Activated naive CD4-positive, alpha-beta T cell treated with anti-CD3 and anti-CD28 coated beads, Interleukin-2, amount 10 ng/mL, durations not matched to agents 7 days and 5 days (primary cell): Measurements from ENCODE around the gene IL17REL.

Experiments used
- CTCF ChIA-PET: fragments of 350-600 bp; sonication (Branson Sonifier 250); formaldehyde crosslinking; loops from one replicate; lab custom pipeline; 2021; ENCODE audit warnings: antibody characterized with exemption; lab: Charles Lee
- DNase-seq: peaks from one replicate; pipeline ENCODE4 v3.0.0-alpha.2; 2020
- H3K27ac Mint-ChIP-seq: one replicate; pipeline ENCODE4 v1.8.0; 2021; ENCODE audit warnings: mild to moderate bottlenecking, moderate library complexity, mixed read lengths
- H3K27me3 Mint-ChIP-seq: one replicate; pipeline ENCODE4 v1.8.0; 2021; ENCODE audit warnings: mild to moderate bottlenecking, mixed read lengths
- H3K36me3 Mint-ChIP-seq: one replicate; pipeline ENCODE4 v1.8.0; 2021; ENCODE audit warnings: mixed read lengths
- H3K4me1 Mint-ChIP-seq: one replicate; pipeline ENCODE4 v1.8.0; 2021; ENCODE audit warnings: mixed read lengths
- H3K4me3 Mint-ChIP-seq: one replicate; pipeline ENCODE4 v1.8.0; 2021; ENCODE audit warnings: mild to moderate bottlenecking, moderate library complexity, mixed read lengths
- H3K9me3 Mint-ChIP-seq: one replicate; pipeline ENCODE4 v1.8.0; 2021; ENCODE audit warnings: mixed read lengths

The IL17REL gene

DNA sequence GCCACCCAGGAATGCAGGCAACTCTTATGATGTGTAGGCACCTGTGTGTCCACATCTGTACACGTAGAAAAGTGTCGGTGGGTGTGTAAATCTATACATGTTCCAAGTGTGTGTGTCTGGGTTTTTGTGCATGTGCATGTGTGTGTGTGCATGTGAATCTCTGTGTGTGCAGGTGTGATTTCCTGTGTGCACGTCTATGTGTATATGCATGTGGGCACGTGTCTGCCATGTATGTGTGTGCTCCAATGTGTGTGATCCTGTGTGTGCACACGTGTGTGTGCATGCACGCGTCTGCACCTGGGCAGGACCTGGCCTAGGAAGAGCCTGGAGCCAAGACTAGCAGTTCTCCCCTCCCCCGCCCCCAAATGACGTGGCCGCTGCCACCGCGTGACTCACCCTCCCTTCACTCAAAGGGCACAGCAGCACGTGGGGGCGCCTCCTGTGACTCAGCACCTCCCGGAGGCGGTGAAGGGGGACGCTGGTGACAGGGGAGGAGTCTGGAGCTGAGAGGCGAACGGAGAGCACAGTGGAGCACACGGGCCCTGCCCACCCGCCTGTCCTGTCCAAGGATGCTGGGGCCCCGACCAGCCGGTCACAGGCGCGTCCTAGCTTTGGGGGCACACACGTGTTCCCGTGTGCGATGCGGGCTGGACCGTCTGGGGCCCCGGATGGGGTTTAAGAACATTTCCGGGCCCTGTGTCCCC lies 41.9 kb downstream of the IL17REL start:
- peak; percentile 95 for DNase-seq
- H3K27ac Mint-ChIP-seq, result peak overlapping the region; percentile 91
- H3K9me3 Mint-ChIP-seq, result no peaks in the 10 kb centered on the region
- CTCF ChIA-PET, result interaction anchor here (1.0 to 1.3 kb wide), 2 partner anchors 8 to 40 kb away, joined by 3 read pairs; no protein-coding TSS in a partner anchor
- H3K4me1 Mint-ChIP-seq, result peaks cover 23% of the 10 kb centered on the region
- H3K27me3 Mint-ChIP-seq, result peaks cover 3% of the 10 kb centered on the region
- H3K4me3 Mint-ChIP-seq, result peak overlapping the region; percentile 71
- H3K36me3 Mint-ChIP-seq, result no peaks in the 10 kb centered on the region

- H3K4me3 Mint-ChIP-seq, result peak overlapping the region; percentile 71
- CTCF ChIA-PET, result no interaction called here
- peak; percentile 20 for DNase-seq
- H3K27ac Mint-ChIP-seq, result peak overlapping the region; percentile 91
- peaks cover 3% of the 10 kb centered on the region for H3K27me3 Mint-ChIP-seq
- no peaks in the 10 kb centered on the region for H3K9me3 Mint-ChIP-seq
- peaks cover 18% of the 10 kb centered on the region for H3K4me1 Mint-ChIP-seq
- H3K36me3 Mint-ChIP-seq, result no peaks in the 10 kb centered on the region
Measured at GRCh38 chr22:49969751-49970527, 42.6 kb downstream of the IL17REL start.

GRCh38 chr22:49968831-49969661 lies 43.5 kb downstream of the IL17REL start:
- CTCF ChIA-PET, result no interaction called here
- Mint-ChIP-seq H3K36me3 (peaks cover 2% of the 10 kb centered on the region), H3K9me3 (no peaks in the 10 kb centered on the region), H3K27me3 (peaks cover 3% of the 10 kb centered on the region), H3K4me1 (peaks cover 25% of the 10 kb centered on the region), H3K4me3 (no peak overlapping the region), H3K27ac (no peak overlapping the region)
- peak; percentile 19 for DNase-seq

- Mint-ChIP-seq H3K36me3 (peaks cover 9% of the 10 kb centered on the region), H3K9me3 (no peaks in the 10 kb centered on the region), H3K4me1 (peaks cover 32% of the 10 kb centered on the region), H3K4me3 (no peak overlapping the region), H3K27ac (no peak overlapping the region), H3K27me3 (peaks cover 3% of the 10 kb centered on the region)
- CTCF ChIA-PET, result interaction anchor here (0.9 kb wide), 1 partner anchor 38 kb away, joined by 3 read pairs; no protein-coding TSS in a partner anchor
- no peak for DNase-seq
Measured at GRCh38 chr22:49968313-49968830, 44.2 kb downstream of the IL17REL start.

DNA sequence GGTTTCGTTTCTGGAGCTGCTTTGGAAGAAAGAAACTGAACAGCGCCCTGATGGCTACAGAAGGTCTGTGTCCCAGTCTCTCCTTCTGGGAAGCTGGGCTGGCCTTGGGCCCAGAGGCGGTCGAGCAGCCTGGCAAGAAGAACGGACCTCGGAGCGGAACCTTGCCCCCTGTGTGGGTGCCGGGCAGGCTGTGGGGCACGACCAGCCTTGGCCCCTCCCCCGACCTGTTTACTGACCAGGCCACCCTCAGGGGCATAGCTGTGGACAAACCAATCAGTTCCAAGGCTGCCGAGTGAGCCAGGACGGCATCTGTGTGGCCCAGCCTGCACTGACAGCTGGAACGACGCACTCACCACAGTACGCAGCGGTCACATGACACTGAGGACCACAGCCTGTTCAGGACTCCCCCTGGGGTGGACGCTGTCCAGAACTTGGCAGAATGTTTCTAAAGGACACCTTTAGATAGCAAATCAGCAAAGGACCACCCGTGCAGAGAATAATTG lies 44.8 kb downstream of the IL17REL start:
- no peak for DNase-seq
- CTCF ChIA-PET, result interaction anchor here (0.9 kb wide), 1 partner anchor 37 kb away, joined by 3 read pairs; no protein-coding TSS in a partner anchor
- peaks cover 10% of the 10 kb centered on the region for H3K36me3 Mint-ChIP-seq

GRCh38 chr22:49966774-49967705 lies 45.5 kb downstream of the IL17REL start:
- Mint-ChIP-seq H3K27me3 (peaks cover 3% of the 10 kb centered on the region), H3K27ac (no peak overlapping the region), H3K4me3 (no peak overlapping the region), H3K4me1 (peaks cover 40% of the 10 kb centered on the region), H3K9me3 (no peaks in the 10 kb centered on the region), H3K36me3 (peaks cover 10% of the 10 kb centered on the region)
- DNase-seq, result peak; percentile 21
- CTCF ChIA-PET, result interaction anchor here (1.0 to 1.2 kb wide), 2 partner anchors 36 to 63 kb away, joined by 4 to 5 read pairs; no protein-coding TSS in a partner anchor

More for the DNA sequence above, 44.8 kb downstream of the IL17REL start:
- Mint-ChIP-seq H3K27ac (no peak overlapping the region), H3K4me3 (no peak overlapping the region), H3K27me3 (peaks cover 3% of the 10 kb centered on the region), H3K4me1 (peaks cover 38% of the 10 kb centered on the region), H3K9me3 (no peaks in the 10 kb centered on the region)

GRCh38 chr22:49966041-49966773 lies 46.4 kb downstream of the IL17REL start:
- CTCF ChIA-PET, result interaction anchor here (1.0 to 1.2 kb wide), 2 partner anchors 35 to 64 kb away, joined by 4 to 5 read pairs; no protein-coding TSS in a partner anchor
- Mint-ChIP-seq H3K4me1 (peaks cover 43% of the 10 kb centered on the region), H3K9me3 (no peaks in the 10 kb centered on the region), H3K4me3 (no peak overlapping the region), H3K36me3 (peaks cover 16% of the 10 kb centered on the region), H3K27me3 (peaks cover 3% of the 10 kb centered on the region), H3K27ac (no peak overlapping the region)
- DNase-seq, result peak; percentile 19

GRCh38 chr22:49965091-49966040 lies 47.2 kb downstream of the IL17REL start:
- H3K27ac Mint-ChIP-seq, result no peak overlapping the region
- no peak overlapping the region for H3K4me3 Mint-ChIP-seq
- no peaks in the 10 kb centered on the region for H3K27me3 Mint-ChIP-seq
- CTCF ChIA-PET, result no interaction called here
- DNase-seq, result peak; percentile 21
- no peaks in the 10 kb centered on the region for H3K9me3 Mint-ChIP-seq
- peaks cover 34% of the 10 kb centered on the region for H3K4me1 Mint-ChIP-seq
- peaks cover 16% of the 10 kb centered on the region for H3K36me3 Mint-ChIP-seq

DNA sequence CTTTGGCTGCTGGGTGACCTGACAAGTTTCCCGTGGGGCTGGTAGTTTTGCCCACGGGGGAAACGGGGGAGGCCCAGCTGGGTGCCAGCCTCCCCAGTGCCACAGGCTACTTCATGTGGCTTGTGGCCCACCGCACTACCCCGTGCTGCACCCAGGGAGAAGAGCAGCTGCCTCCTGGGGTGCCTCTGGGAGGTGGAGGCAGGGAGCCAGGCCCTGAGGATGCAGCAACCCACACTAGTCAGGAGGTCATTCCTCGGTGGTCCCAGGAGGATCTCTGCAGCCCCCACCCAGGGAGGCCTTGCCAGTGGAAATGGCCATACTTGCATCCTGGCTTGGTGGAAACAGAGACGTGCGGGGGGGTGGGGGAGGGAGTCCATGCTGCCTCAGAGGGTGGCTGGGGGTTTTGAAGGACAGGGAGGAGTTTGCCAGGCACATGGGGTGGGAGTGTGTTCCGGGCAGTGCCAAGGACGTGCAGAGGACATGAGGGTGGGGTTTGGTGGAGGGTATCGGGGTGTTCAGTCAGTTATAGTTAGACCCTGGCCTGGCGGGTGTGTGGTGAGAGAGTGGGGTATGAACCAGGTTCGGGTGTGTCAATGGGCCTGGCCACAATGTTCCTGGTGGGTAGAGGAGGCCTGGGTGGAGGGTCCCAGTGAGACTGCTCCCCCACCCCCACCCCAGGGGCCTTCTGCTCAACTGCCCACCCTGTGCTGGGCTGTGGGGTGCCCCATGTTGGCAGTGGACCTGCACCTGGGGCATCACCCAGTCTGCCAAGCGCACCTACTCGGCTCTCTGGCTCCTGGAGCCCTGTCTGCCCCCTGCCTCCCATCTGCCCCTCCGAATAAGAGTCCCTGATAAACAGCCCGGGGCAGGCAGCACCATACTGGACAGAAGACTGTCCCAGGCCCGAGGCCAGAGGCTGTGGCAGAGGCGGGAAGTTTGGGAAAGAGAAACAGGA lies 48.2 kb downstream of the IL17REL start:
- no peaks in the 10 kb centered on the region for H3K27me3 Mint-ChIP-seq
- H3K4me1 Mint-ChIP-seq, result peaks cover 35% of the 10 kb centered on the region
- peak; percentile 23 for DNase-seq
- H3K36me3 Mint-ChIP-seq, result peaks cover 16% of the 10 kb centered on the region
- CTCF ChIA-PET, result interaction anchor here (1.1 to 1.6 kb wide), 2 partner anchors 34 to 190 kb away, joined by 3 to 6 read pairs; no protein-coding TSS in a partner anchor
- peak overlapping the region; percentile 73 for H3K27ac Mint-ChIP-seq
- peak overlapping the region; percentile 90 for H3K4me3 Mint-ChIP-seq
- no peaks in the 10 kb centered on the region for H3K9me3 Mint-ChIP-seq

GRCh38 chr22:49963647-49964026 lies 48.9 kb downstream of the IL17REL start:
- Mint-ChIP-seq H3K27ac (peak overlapping the region; percentile 62), H3K4me1 (peaks cover 41% of the 10 kb centered on the region), H3K36me3 (peaks cover 16% of the 10 kb centered on the region), H3K9me3 (no peaks in the 10 kb centered on the region), H3K4me3 (peak overlapping the region; percentile 90), H3K27me3 (no peaks in the 10 kb centered on the region)
- peak; percentile 20 for DNase-seq
- CTCF ChIA-PET, result interaction anchor here (1.1 to 1.6 kb wide), 2 partner anchors 33 to 190 kb away, joined by 3 to 6 read pairs; no protein-coding TSS in a partner anchor
